ENCODE data around the gene CABP4. TPM values are rescaled to one million over a fixed set of nuclear protein-coding genes. Genes with fewer than 3 reads are reported as not detected.

CABP4 gene
- total RNA-seq, 1 donor from 2014 or later = 1.4 TPM

- no peak for DNase-seq
- peak overlapping the region; percentile 97 for H3K4me3 ChIP-seq
- intact Hi-C loops (cut with micrococcal nuclease) = loop anchor here (10.0 kb wide), 1 partner anchor 109 kb away; the partner anchor contains the start of gene RAD9A
- H3K27me3 ChIP-seq (ENCODE audit: low read depth) = no peaks in the 10 kb centered on the region
- no peak for TF ChIP-seq CTCF (IDR thresholded peaks at IDR 0.05; ENCODE audit: borderline replicate concordance)
- H3K36me3 ChIP-seq = peaks cover 29% of the 10 kb centered on the region
- peaks cover 68% of the 10 kb centered on the region for H3K4me1 ChIP-seq
- peak overlapping the region; percentile 100 for H3K27ac ChIP-seq (replicated peaks)
- no peaks in the 10 kb centered on the region for H3K9me3 ChIP-seq (replicated peaks)
Observed at GRCh38 chr11:67504005-67504949, 49.1 kb downstream of the CABP4 start.

- peaks cover 24% of the 10 kb centered on the region for H3K36me3 ChIP-seq
- no peak for TF ChIP-seq CTCF (IDR thresholded peaks at IDR 0.05; ENCODE audit: borderline replicate concordance)
- H3K4me3 ChIP-seq = peak within 1 kb of the TSS; percentile 97
- peak within 1 kb of the TSS; percentile 100 for H3K27ac ChIP-seq (replicated peaks)
- DNase-seq = peak; percentile 86
- no peaks in the 10 kb centered on the region for H3K27me3 ChIP-seq (ENCODE audit: low read depth)
- intact Hi-C loops (cut with micrococcal nuclease) = loop anchor here (10.0 kb wide), 1 partner anchor 110 kb away; the partner anchor contains the start of gene RAD9A
- H3K4me1 ChIP-seq = peaks cover 68% of the 10 kb centered on the region
- no peaks in the 10 kb centered on the region for H3K9me3 ChIP-seq (replicated peaks)
Observed at GRCh38 chr11:67504950-67505581, 49.9 kb downstream of the CABP4 start, which contains the start of gene PITPNM1. Gene PITPNM1 (minus strand): TSS chr11:67505363. CDS start chr11:67504180, 1,183 bp downstream.

DNA sequence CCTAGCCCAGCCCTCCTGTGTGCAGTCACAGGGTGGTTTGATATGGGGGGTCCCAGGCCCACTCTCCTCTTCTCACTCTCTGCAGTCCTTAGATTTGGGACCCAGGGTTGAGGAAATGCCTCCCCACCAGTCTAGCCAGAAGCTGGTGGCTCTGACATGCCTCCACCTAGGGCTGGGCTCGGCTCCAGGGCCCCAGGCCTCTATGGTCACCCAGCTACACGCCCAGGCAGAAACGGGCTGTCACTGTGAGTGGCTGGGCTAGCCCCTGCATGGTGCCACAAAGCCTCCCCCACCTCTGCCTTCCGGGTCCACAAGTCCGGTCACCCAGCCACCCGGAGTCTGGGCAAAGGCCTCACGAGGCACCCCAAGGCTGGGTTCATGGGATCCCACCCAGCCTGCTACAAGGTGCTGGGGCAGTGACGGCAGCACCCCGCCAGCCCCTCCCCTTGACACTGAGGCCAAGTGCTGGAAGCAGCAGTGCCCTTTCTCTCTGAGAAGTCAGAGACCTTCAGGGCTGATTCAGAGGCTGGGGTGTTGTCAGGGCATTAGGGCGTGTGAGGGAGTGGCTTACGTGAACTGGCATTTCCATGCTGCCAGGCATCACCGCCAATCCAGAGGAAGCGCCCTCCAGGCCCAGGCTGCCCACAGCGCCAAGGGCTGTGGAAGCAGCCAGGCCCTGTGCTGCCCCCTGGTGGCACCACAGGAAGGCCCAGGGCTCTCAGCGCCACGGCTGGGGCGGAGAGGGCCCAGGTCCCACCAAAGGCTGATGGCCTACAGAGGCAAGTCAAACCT, 50.6 kb downstream of the CABP4 start:
- Histone ChIP-seq H3K36me3 (peaks cover 22% of the 10 kb centered on the region), H3K27ac (replicated peaks) (peak overlapping the region; percentile 100), H3K9me3 (replicated peaks) (no peaks in the 10 kb centered on the region), H3K4me1 (peaks cover 62% of the 10 kb centered on the region), H3K27me3 (ENCODE audit: low read depth) (no peaks in the 10 kb centered on the region), H3K4me3 (peak overlapping the region; percentile 97)
- peak; percentile 87 for DNase-seq
- intact Hi-C loops (cut with micrococcal nuclease) = loop anchor here (10.0 kb wide), 1 partner anchor 111 kb away; the partner anchor contains the start of gene RAD9A
- TF ChIP-seq CTCF (IDR thresholded peaks at IDR 0.05; ENCODE audit: borderline replicate concordance) = peak; percentile 98

- H3K36me3 ChIP-seq = peaks cover 20% of the 10 kb centered on the region
- H3K4me3 ChIP-seq = peak overlapping the region; percentile 97
- no peaks in the 10 kb centered on the region for H3K27me3 ChIP-seq (ENCODE audit: low read depth)
- intact Hi-C loops (cut with micrococcal nuclease) = loop anchor here (10.0 kb wide), 1 partner anchor 112 kb away; the partner anchor contains the start of gene RAD9A
- H3K4me1 ChIP-seq = peaks cover 58% of the 10 kb centered on the region
- H3K27ac ChIP-seq (replicated peaks) = peak overlapping the region; percentile 100
- no peaks in the 10 kb centered on the region for H3K9me3 ChIP-seq (replicated peaks)
- DNase-seq = no peak
- TF ChIP-seq CTCF (IDR thresholded peaks at IDR 0.05; ENCODE audit: borderline replicate concordance) = peak; percentile 33
Observed at GRCh38 chr11:67506426-67507051, 51.4 kb downstream of the CABP4 start.
